NCI-H128 (cell line): ENCODE measurements around the gene NCAM2.
"Not testable (repeated sequence)": the region's sequence is repeated elsewhere in the genome, so short reads cannot be mapped to it uniquely, and the experiment has no call there.

Experiments used
- DNase-seq: peaks from one replicate; lab custom pipeline; 2025; ENCODE audit not compliant: unreplicated experiment; lab: John Stamatoyannopoulos, UW

Gene NCAM2

GRCh38 chr21:21101911-21102310 lies 103.7 kb downstream of the NCAM2 start:
- no peak for DNase-seq

GRCh38 chr21:21102896-21103295 lies 104.7 kb downstream of the NCAM2 start:
- DNase-seq: no peak

- no peak for DNase-seq
Observed at GRCh38 chr21:21103692-21104091, 105.5 kb downstream of the NCAM2 start.

- no peak for DNase-seq
Observed at GRCh38 chr21:21109736-21110135, 111.5 kb downstream of the NCAM2 start.

- no peak for DNase-seq
Observed at GRCh38 chr21:21111309-21111920, 113.2 kb downstream of the NCAM2 start.

GRCh38 chr21:21114461-21114860 lies 116.3 kb downstream of the NCAM2 start:
- peak; percentile 35 for DNase-seq

GRCh38 chr21:21119091-21119490 lies 120.9 kb downstream of the NCAM2 start:
- DNase-seq: no peak

GRCh38 chr21:21122680-21123079 lies 124.5 kb downstream of the NCAM2 start:
- no peak for DNase-seq

- DNase-seq: no peak
Observed at GRCh38 chr21:21132390-21132789, 134.2 kb downstream of the NCAM2 start.

- DNase-seq: no peak
Observed at GRCh38 chr21:21137986-21138385, 139.8 kb downstream of the NCAM2 start.

- DNase-seq: no peak
Observed at GRCh38 chr21:21146587-21147373, 148.6 kb downstream of the NCAM2 start.

GRCh38 chr21:21147374-21147745 lies 149.2 kb downstream of the NCAM2 start:
- no peak for DNase-seq

- no peak for DNase-seq
Observed at GRCh38 chr21:21148009-21148408, 149.8 kb downstream of the NCAM2 start.

GRCh38 chr21:21148514-21148913 lies 150.3 kb downstream of the NCAM2 start:
- no peak for DNase-seq

GRCh38 chr21:21149445-21149844 lies 151.2 kb downstream of the NCAM2 start:
- not testable (repeated sequence) for DNase-seq

GRCh38 chr21:21151231-21151630 lies 153.0 kb downstream of the NCAM2 start:
- no peak for DNase-seq

GRCh38 chr21:21156397-21156796 lies 158.2 kb downstream of the NCAM2 start:
- DNase-seq: no peak

GRCh38 chr21:21156957-21157356 lies 158.7 kb downstream of the NCAM2 start:
- no peak for DNase-seq

- DNase-seq: no peak
Observed at GRCh38 chr21:21158376-21158918, 160.2 kb downstream of the NCAM2 start.

GRCh38 chr21:21159253-21159899 lies 161.2 kb downstream of the NCAM2 start:
- DNase-seq: no peak

GRCh38 chr21:21162786-21163185 lies 164.6 kb downstream of the NCAM2 start:
- DNase-seq: no peak

GRCh38 chr21:21163904-21164303 lies 165.7 kb downstream of the NCAM2 start:
- DNase-seq: no peak
